ENCODE measurements around the gene VIPR2.

The VIPR2 gene

GRCh38 chr7:159035571-159036073 is 109.0 kb downstream of the VIPR2 start:
- DNase-seq: no peak

GRCh38 chr7:159034988-159035387 is 109.7 kb downstream of the VIPR2 start:
- no peak for DNase-seq

GRCh38 chr7:159034394-159034793 is 110.3 kb downstream of the VIPR2 start:
- DNase-seq: peak; percentile 58

GRCh38 chr7:159033956-159034355 is 110.7 kb downstream of the VIPR2 start:
- DNase-seq: no peak

- no peak for DNase-seq
Measured at GRCh38 chr7:159033473-159033825, 111.2 kb downstream of the VIPR2 start.

DNA sequence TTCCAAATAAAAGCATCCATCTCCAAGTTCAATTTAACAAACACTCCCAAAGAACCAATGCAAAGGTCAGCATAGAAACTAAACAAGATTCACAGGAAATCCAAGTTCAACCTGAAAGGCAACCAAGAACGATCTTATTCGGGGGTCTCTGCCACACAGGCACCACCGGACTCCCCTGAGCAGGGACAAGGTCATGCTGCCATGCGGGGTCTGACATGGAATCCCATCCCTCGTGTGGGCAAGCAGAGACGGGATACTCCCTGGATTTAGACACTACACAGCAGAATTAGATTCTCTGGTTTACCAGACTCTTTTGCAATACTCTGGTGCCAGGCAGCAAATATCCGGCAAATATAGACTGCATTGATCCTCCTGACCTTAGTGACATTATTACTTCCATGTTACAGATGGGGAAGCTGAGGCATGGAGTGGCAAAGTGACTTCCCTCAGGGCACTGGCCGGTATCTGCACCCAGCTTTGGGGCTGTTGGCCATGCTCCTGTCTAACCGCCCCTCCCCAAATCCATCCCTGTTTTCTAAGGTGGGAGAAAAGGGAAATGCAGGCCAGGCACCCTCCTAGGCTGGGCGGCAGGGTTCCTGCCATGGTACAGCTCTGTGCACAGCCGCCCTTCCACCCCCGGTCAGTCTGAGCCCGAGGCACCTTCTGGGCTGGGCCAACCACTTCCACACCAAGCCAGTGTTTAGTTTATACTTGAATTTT is 111.8 kb downstream of the VIPR2 start:
- no peak for DNase-seq

DNA sequence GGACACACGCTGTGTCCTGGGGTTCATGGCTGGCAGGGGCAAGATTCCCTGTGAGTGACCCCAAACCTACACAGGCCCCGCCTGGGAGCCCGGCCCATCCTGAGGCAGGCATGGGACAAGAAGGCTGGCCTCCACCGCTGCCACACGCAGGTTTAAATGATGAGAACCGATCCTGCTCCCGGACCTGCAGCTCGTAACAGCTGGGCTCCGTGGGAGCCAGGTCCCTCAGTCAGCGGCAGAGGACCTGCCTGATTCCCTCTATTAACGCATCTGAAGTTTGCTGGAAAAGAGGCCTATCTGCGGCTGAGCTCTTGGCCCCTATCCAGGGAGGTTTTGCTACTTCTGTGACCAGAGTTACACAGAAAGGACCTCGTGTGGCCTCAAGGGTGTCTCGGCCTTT is 112.3 kb downstream of the VIPR2 start:
- no peak for DNase-seq

- no peak for DNase-seq
Measured at GRCh38 chr7:159031750-159032149, 112.9 kb downstream of the VIPR2 start.

DNA sequence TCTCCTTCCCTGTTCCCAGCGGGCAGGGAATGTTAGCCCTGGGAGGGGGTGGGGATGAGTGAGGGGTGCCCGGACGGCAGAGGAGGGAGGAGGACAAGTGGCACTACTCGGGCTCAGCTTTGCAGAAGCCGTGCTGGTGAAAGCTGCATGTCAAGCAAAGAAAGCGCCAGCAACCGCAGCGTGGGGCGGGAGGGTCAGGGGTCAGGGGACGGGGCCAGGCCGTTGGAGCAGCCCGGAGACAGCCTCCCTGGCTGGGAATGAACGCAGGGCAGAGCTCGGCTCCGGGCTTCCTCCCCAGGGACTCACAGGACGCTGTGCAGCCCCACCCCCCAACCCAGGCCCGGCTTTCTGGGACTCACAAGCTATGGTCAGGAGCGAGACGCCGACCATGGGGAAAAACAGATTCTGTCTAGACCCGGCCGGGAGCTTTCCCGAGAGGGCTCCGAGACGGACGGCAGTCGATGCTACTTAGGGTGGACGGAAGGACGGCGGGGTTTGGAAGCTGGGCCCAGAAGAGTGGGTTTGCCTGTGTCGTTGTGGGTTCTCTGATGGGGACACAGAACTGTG is 113.4 kb downstream of the VIPR2 start:
- peak; percentile 60 for DNase-seq

DNA sequence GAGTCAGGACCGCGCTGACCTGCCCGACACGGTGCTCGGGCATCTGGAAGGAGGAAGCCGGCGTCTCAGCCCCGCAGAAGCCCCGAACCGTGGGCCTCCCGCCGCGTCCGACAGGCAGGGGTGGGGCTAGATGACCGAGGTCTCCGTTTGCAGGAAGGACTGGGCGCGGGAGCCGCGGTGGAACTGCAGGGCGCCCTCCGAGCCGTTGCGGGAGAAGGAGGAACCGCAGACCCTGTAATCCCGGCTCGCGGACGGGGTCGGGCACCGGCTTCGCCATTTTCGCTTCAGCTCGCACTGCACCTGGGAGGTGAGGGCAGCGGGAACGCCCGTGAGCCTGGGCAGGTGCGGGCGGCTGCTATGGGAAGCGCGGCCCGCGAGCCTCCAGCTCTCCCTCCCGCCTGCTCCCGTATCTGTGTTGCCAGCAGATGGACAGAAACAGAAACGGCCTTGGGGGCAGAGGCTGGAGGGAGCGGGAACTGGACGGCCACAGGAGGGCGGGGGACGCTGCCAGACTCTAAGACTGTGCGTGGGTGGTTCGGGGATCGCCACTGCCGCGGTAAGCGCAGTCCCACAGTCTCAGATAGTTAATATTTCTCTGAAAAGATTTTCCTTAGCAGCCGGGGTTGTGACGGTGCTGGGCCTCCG is 114.1 kb downstream of the VIPR2 start:
- peak; percentile 90 for DNase-seq

DNA sequence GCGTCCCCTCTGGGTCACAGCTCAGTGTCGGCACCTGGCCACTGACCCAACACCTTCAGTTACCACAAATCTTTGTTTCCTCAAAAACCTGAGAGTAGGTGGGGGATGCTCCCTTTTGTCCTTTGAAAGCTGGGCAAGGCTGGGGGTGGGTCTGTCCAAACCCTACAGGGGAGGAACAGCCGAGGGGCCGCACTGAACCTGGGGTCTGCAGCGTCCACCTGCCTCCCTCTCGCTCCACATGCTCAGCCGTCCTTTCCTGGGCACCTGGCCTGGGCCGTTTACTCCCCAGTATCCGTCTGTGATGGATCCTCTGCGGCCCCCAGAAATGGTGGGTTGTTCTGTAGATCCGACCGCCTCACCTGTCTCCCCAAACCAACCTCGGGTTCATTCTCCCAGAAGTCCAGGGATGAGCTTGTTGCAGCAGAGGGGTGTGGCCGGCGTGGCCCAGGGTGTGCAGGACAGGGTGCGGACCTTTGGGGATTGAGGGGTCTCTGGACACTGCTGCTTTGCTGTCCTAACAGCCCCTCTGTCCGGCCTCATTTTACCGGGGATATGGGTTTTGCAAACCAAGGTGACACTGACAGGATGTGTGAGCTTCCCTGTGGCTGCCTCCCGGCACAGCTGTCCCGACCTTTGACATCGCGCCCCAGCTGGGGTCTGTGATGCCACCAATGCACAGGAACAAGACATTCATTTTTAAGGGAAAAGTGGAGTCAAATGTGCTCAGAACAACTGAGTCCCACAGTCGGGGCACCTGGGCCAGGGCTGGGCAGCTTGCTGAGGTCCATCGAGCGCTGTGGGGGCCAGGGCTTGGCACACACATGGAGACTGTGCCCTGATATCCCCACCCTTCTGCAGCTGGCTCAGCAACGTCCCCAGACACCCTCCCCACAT is 115.9 kb downstream of the VIPR2 start:
- DNase-seq: no peak

DNA sequence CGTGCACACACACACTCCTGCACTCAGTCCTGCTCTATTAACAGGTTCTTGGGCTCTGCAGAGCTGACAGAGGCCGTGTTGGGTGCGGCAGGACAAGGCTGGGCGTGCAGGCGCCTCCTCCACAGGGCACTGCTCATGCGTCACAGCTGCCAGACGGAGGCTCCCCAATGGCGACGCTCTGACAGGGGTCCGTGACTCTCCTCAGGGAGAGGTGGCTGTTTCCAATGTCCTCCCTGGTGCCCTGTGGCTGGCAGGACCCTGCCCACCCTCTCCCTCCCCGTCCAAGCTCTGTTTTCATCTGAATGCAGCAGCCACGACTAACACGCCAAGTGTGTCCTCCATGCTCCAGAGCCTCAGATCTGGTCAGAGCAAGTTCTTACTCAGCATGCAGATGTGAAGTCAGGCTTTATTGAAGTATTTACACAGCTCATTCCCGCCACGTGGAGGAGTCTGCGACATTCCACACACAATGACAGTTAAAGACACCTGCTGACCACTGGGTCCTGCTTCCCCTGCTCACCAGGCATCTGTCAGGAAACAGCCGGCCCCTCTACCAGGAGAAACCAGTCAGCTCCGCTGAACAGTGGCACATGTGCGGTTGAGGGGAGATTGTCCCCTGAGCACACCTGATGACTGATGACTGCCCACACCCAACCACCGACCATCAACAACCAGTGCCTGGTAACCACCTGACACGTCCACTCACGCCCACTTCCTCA is 116.7 kb downstream of the VIPR2 start:
- peak; percentile 41 for DNase-seq

DNA sequence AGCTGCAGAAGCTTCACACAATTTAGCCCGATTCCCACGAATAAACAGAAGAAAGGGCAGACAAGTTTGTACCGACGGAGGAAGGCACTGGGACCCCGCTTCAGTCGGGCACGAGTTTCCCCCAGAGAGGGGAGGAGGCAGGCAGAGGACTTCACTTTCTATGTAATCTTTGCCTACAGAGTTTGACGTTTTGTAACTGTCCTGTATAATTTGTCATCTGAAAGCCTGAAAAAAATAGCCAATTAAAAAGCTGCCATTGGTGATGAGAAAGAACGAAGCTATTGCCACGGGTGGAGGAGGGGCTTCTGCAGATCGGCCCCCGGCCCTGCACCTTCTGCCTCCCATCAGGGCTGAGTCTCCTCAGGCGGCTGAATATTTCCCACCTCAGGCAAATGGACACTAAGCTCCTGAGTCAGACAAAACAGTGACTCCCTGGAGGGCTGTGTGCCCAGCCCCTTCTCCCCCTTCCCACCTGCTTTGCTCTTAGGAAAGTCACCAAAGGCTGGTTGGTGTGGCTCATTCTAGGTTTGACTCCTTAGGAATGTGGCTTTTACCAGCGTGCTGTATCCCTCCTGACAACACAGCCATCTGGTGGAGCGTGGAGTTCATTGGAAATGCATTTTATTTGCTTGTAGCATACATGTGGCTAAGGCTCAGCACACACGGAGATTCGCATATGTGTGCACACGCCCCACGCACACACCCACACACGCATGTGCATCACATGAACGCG is 117.4 kb downstream of the VIPR2 start:
- DNase-seq: peak; percentile 57

DNA sequence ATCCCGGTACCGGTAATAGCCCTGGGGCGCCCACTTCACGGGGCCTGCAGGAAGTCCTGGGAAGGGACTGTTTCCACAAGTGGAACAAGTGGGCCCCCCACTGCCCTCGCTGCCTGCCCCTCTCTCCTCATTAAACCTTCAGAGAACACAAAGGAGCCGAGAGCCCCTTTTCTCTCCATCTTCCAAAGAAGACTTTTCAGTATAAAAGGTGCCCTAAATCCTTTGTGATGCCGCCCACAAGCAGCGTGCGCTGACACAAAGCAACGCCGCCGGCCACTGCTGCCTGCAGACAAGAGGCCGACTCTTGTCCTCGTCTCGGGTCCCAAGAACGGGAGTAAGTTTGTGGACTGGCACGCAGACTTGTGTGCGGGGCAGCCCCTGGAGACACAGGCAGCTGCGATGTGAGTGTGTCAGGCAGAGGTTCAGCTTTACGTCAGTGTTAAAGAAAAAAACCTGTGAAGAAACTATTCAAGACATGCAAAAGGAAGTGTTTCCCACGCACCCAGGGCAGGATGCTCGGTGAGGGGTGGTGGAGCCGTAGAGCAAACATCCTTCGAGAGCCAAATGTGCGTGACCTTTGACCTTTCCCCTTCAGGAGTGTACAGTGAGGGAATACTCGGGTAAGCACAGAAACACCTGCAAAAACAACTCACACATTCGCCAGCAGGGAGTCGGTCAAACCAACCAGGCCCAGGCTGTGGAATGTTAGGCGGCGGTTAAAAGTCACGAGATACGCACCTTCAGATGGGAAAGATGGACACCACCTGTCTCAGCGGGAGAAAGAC is 118.2 kb downstream of the VIPR2 start:
- peak; percentile 67 for DNase-seq

DNA sequence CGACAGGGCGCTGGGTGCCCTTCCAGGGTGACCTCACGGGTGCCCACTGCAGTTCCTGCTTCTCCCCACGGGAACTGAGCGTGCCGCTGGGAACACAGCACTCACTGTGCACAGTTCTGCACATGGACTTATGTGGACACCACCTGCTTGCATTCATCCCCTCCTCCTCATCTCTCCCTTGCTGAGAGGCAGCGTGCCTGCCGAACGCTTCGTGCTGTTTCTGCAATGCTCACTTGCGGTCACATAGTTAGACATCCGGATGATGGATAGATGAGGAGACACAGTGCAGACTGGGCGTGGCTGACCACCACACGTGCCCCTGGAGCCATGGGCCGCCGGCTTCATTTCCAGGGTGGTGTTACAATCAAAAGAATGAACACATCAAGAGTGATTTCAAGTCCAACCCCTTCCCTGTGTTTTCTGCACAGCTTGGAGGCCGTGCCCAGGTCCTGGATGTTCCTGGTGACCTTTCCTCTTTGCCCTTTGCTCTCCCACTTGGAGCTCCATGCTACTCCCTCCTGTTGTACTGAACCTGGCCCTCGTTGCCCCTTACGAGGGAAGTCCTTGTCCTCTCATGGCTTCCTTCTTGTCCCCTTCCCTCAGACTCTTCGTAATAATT is 119.4 kb downstream of the VIPR2 start:
- peak; percentile 28 for DNase-seq

GRCh38 chr7:159024280-159024951 is 120.3 kb downstream of the VIPR2 start:
- DNase-seq: no peak

GRCh38 chr7:159023746-159024145 is 120.9 kb downstream of the VIPR2 start:
- no peak for DNase-seq

DNA sequence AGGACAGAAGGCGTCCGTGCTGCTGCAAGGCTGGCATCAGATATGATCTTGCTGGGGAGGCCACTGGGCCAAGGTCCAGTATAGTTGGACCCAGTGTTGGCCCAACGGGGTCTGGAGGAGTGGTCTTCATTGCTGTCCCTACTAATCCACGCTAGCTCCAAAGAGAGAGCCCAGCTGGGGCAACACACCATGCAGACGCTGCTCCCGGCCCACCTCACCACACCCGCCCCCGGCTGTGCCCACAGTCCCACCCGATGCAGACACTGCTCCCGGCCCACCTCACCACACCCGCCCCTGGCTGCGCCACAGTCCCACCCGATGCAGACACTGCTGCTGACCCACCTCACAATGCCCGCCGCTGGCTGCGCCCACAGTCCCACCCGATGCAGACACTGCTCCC is 121.5 kb downstream of the VIPR2 start:
- DNase-seq: no peak

GRCh38 chr7:159022238-159022993 is 122.3 kb downstream of the VIPR2 start:
- no peak for DNase-seq
